Suprapubic skin (tissue), 4 donors: ENCODE results near the gene MFAP2.

Source experiments
- CTCF ChIP-seq, 2 donors: fragments of 200-600 bp in 1 of 2; fragments of 450-650 bp in 1 of 2; sonication (generic) in 1 of 2; IDR thresholded peaks; one replicate each; pipeline ENCODE4 v1.5.1; 2016 to 2019; ENCODE audit warnings: antibody characterized with exemption in 2 of 2, mild to moderate bottlenecking in 1 of 2, moderate library complexity in 1 of 2
- EP300 ChIP-seq: sonication (generic); formaldehyde crosslinking; IDR thresholded peaks from one replicate; pipeline ENCODE4 v1.6.1; 2017; ENCODE audit warnings: antibody characterized with exemption
- POLR2A ChIP-seq, 2 donors: fragments of 450-650 bp; IDR thresholded peaks; one replicate each; pipeline ENCODE4 v1.6.1; 2017; ENCODE audit warnings: antibody characterized with exemption in 2 of 2, mild to moderate bottlenecking in 2 of 2, moderate library complexity in 2 of 2
- POLR2AphosphoS5 ChIP-seq, 3 donors: sonication (generic); formaldehyde crosslinking; IDR thresholded peaks; one replicate each; pipeline ENCODE4 v1.6.1; 2017; ENCODE audit warnings: antibody characterized with exemption in 3 of 3

- TF ChIP-seq POLR2A (IDR thresholded peaks at IDR 0.05) (no peak), CTCF (IDR thresholded peaks at IDR 0.05) (no peak), POLR2AphosphoS5 (IDR thresholded peaks at IDR 0.05) (no peak), EP300 (no peak)
These were observed 29.3 kb upstream of the MFAP2 start for GRCh38 chr1:17009706-17010105.
